ENCODE measurements around the gene PRKCD.
A peak's percentile ranks its signal among the peaks of the same experiment; 100 is the strongest.

DNA sequence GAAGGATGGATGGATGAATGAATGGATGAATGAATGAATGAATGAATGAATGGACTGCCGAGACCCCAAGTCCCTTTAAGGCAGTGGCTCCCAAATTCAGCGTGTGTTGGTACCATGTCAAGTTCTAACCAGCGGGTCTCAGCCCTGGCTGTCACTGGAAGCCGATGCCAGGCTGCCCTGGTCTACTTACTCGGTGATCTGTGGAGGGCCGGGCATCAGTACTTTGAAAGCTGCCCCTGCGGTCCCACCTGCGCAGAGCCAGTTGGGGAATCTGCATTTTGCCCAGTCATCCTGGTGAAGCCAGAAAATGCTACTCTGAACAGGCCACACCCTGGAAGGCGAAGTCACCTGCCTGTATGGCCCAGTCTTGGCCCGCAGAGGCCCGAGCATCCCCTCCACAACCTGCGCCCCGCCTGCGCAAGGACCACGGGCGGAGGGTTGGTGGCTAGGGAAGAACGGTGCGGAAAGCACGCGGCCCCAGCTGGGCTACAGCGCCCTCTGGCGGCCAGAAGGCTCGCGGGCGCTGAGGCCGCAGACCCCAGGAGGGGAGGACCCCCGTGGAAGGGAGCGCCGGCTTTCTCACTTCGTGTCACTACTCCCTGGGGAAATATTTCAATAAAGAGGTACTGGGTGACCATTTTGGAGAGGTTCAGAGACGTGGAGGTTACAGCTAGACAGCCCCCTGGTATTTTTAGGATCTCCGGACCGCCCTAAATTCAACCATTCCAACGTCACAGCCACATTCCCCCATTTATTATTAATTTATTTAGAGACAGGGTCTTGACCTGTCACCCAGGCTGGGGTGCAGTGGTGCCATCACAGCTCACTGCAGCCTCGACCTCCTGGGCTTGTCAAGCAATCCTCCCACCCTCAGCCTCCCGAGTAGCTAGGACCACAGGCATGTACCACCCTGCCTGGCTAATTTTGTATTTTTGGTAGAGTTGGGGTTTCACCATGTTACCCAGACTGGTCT, 34.9 kb downstream of the PRKCD start:
- TF ChIP-seq, protein P1, sequence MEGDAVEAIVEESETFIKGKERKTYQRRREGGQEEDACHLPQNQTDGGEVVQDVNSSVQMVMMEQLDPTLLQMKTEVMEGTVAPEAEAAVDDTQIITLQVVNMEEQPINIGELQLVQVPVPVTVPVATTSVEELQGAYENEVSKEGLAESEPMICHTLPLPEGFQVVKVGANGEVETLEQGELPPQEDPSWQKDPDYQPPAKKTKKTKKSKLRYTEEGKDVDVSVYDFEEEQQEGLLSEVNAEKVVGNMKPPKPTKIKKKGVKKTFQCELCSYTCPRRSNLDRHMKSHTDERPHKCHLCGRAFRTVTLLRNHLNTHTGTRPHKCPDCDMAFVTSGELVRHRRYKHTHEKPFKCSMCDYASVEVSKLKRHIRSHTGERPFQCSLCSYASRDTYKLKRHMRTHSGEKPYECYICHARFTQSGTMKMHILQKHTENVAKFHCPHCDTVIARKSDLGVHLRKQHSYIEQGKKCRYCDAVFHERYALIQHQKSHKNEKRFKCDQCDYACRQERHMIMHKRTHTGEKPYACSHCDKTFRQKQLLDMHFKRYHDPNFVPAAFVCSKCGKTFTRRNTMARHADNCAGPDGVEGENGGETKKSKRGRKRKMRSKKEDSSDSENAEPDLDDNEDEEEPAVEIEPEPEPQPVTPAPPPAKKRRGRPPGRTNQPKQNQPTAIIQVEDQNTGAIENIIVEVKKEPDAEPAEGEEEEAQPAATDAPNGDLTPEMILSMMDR (conservative IDR thresholded peaks at IDR 0.05; ENCODE audit: low read length), result peak; percentile 99
- TF ChIP-seq EZH2phosphoT487 (IDR thresholded peaks at IDR 0.05; ENCODE audit: borderline replicate concordance, low read depth, low read length), result no peak
